Astrocyte (in vitro differentiated cells and primary cell): Measurements from ENCODE around the gene PPP1R9A.

Experiments
- CTCF ChIP-seq: IDR thresholded peaks from 2 replicates; pipeline ENCODE4 v1.5.1; 2011; ENCODE audit warnings: low read depth, mild to moderate bottlenecking, inconsistent platforms, low read length, moderate library complexity; ENCODE audit not compliant: insufficient read depth
- EZH2 ChIP-seq: IDR thresholded peaks from 2 replicates; pipeline ENCODE4 v1.6.1; 2012; ENCODE audit warnings: mild to moderate bottlenecking, low read length, inconsistent platforms; ENCODE audit not compliant: insufficient read depth

GRCh38 chr7:94907026-94907810, at the start of gene PPP1R9A:
- TF ChIP-seq EZH2: no peak
- TF ChIP-seq CTCF: no peak
